ENCODE data around the gene PTPRA. TPM values are rescaled to one million over a fixed set of nuclear protein-coding genes. Genes with fewer than 3 reads are reported as not detected.

PTPRA gene
- total RNA-seq, 4 donors from 2014 or later = 26.2 to 53.7 (median 42.4) TPM

GRCh38 chr20:2888224-2888955 lies 15.1 kb downstream of the PTPRA start:
- 88 to 93% methylated on average over 3 to 4 of the region's 4 CpGs for WGBS, 2 donors
- no peaks in the 10 kb centered on the region for H3K27me3 ChIP-seq
- DNase-seq = no peak
- H3K4me1 ChIP-seq = peaks cover 3 to 52% (median 7%) of the 10 kb centered on the region in 3 donors
- no peaks in the 10 kb centered on the region for H3K9me3 ChIP-seq
- intact Hi-C loops (cut with DNase I) = no loop called here
- H3K36me3 ChIP-seq = no peaks in the 10 kb centered on the region
- no peak for TF ChIP-seq POLR2A (IDR thresholded peaks at IDR 0.05)
- TF ChIP-seq, protein P1, sequence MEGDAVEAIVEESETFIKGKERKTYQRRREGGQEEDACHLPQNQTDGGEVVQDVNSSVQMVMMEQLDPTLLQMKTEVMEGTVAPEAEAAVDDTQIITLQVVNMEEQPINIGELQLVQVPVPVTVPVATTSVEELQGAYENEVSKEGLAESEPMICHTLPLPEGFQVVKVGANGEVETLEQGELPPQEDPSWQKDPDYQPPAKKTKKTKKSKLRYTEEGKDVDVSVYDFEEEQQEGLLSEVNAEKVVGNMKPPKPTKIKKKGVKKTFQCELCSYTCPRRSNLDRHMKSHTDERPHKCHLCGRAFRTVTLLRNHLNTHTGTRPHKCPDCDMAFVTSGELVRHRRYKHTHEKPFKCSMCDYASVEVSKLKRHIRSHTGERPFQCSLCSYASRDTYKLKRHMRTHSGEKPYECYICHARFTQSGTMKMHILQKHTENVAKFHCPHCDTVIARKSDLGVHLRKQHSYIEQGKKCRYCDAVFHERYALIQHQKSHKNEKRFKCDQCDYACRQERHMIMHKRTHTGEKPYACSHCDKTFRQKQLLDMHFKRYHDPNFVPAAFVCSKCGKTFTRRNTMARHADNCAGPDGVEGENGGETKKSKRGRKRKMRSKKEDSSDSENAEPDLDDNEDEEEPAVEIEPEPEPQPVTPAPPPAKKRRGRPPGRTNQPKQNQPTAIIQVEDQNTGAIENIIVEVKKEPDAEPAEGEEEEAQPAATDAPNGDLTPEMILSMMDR (IDR thresholded peaks at IDR 0.05) = no peak
- no peak overlapping the region for H3K4me3 ChIP-seq
- no peak overlapping the region for H3K27ac ChIP-seq

GRCh38 chr20:2889209-2889608 lies 15.9 kb downstream of the PTPRA start:
- no peak for TF ChIP-seq POLR2A (IDR thresholded peaks at IDR 0.05)
- TF ChIP-seq, protein P1 (IDR thresholded peaks at IDR 0.05) = no peak
- Histone ChIP-seq H3K36me3 (no peaks in the 10 kb centered on the region), H3K27me3 (no peaks in the 10 kb centered on the region), H3K4me1 (peaks cover 3 to 46% (median 7%) of the 10 kb centered on the region in 3 donors), H3K9me3 (no peaks in the 10 kb centered on the region), H3K4me3 (no peak overlapping the region), H3K27ac (no peak overlapping the region)
- WGBS, 2 donors = 42 to 70% methylated on average over 1 of the region's 1 CpG
- DNase-seq = no peak
- intact Hi-C loops (cut with DNase I) = no loop called here

DNA sequence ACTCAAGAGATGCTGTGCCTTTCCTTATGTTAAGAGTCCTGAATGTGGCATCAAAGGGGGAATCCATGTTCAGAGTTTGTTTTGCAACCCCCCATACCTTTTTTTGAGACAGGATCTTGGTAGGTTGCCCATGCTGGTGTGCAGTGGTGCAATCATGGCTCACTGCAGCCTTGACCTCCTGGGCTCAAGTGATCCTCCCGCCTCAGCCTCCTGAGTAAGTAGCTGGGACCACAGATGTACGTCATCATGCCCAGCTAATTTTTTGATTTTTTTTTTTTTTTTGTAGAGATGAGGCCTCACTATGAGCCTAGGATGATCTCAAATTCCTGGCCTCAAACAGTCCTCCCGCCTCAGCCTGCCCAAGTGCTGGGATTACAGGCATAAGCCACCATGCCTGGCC lies 16.5 kb downstream of the PTPRA start:
- Histone ChIP-seq H3K36me3 (no peaks in the 10 kb centered on the region), H3K9me3 (no peaks in the 10 kb centered on the region), H3K27ac (no peak overlapping the region), H3K27me3 (no peaks in the 10 kb centered on the region), H3K4me1 (peaks cover 3 to 42% (median 7%) of the 10 kb centered on the region in 3 donors), H3K4me3 (no peak overlapping the region)
- 92 to 100% methylated on average over 3 of the region's 3 CpGs for WGBS, 2 donors
- TF ChIP-seq, protein P1 (IDR thresholded peaks at IDR 0.05) = no peak
- TF ChIP-seq POLR2A (IDR thresholded peaks at IDR 0.05) = no peak
- intact Hi-C loops (cut with DNase I) = no loop called here
- no peak for DNase-seq

GRCh38 chr20:2890742-2891141 lies 17.5 kb downstream of the PTPRA start:
- no peak overlapping the region for H3K4me3 ChIP-seq
- H3K9me3 ChIP-seq = peaks cover 0 to 5% (median 0%) of the 10 kb centered on the region in 3 donors
- H3K27me3 ChIP-seq = no peaks in the 10 kb centered on the region
- WGBS, 2 donors = 42 to 48% methylated on average over 2 of the region's 2 CpGs
- intact Hi-C loops (cut with DNase I) = no loop called here
- TF ChIP-seq POLR2A (IDR thresholded peaks at IDR 0.05) = no peak
- TF ChIP-seq, protein P1 (IDR thresholded peaks at IDR 0.05) = no peak
- DNase-seq = no peak
- H3K4me1 ChIP-seq = peaks cover 3 to 32% (median 7%) of the 10 kb centered on the region in 3 donors
- no peak overlapping the region for H3K27ac ChIP-seq
- no peaks in the 10 kb centered on the region for H3K36me3 ChIP-seq

DNA sequence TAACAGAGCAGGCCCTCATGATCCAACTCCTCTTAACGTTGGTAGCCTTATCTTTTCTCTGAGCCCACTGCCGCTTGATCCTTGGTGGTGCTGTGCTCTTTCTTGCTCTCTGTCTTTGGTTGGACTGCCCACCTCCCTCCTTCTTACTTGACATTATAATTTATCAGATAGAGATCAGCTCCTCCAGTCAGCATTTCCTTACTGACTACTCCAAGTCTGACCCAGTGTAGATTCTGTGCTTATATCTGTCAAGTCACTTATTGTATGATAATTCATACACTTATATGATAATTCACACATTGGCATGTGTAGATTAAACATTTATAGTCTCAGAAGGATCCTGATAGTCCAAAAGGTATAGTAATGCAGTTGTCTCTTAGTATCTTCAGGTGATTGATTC lies 18.1 kb downstream of the PTPRA start:
- WGBS, 2 donors = 82 to 97% methylated on average over 2 of the region's 2 CpGs
- Histone ChIP-seq H3K27ac (no peak overlapping the region), H3K9me3 (peaks cover 0 to 5% (median 0%) of the 10 kb centered on the region in 3 donors), H3K4me3 (no peak overlapping the region), H3K27me3 (no peaks in the 10 kb centered on the region), H3K4me1 (peaks cover 3 to 30% (median 7%) of the 10 kb centered on the region in 3 donors), H3K36me3 (no peaks in the 10 kb centered on the region)
- DNase-seq = no peak
- intact Hi-C loops (cut with DNase I) = no loop called here
- TF ChIP-seq, protein P1 (IDR thresholded peaks at IDR 0.05) = no peak
- TF ChIP-seq POLR2A (IDR thresholded peaks at IDR 0.05) = no peak
